Upper lobe of left lung (tissue), 6 donors: Measurements from ENCODE around the gene TIGD1. TPM values are rescaled to one million over a fixed set of nuclear protein-coding genes. Genes with fewer than 3 reads are reported as not detected.
"Not testable (repeated sequence)": the region's sequence is repeated elsewhere in the genome, so short reads cannot be mapped to it uniquely, and the experiment has no call there.

Experiments used
- ATAC-seq, 2 donors: fragments of 200-7000 bp; cut with Tn5 transposase; one replicate each; pipeline ENCODE4 v1.9.1; 2022; ENCODE audit warnings: mild to moderate bottlenecking in 2 of 2, moderate library complexity in 2 of 2; ENCODE audit not compliant: low FRiP score in 2 of 2
- DNase-seq, 2 donors: peaks; one replicate each; pipeline ENCODE4 v3.0.0-alpha.2; 2019 to 2020
- H3K27ac ChIP-seq, 4 donors: fragments of 200-600 bp; sonication (generic); one replicate each; pipeline ENCODE4 v1.5.1; 2016 to 2019
- H3K27me3 ChIP-seq, 4 donors: fragments of 200-600 bp; sonication (generic); one replicate each; pipeline ENCODE4 v1.5.1; 2017 to 2019
- H3K36me3 ChIP-seq, 4 donors: fragments of 200-600 bp; sonication (generic); one replicate each; pipeline ENCODE4 v1.5.1; 2016 to 2019
- H3K4me1 ChIP-seq, 4 donors: fragments of 200-600 bp; sonication (generic); one replicate each; pipeline ENCODE4 v1.5.1; 2018 to 2019
- H3K4me3 ChIP-seq, 4 donors: fragments of 200-600 bp; sonication (generic); one replicate each; pipeline ENCODE4 v1.5.1; 2017 to 2019; ENCODE audit warnings: mild to moderate bottlenecking in 2 of 4, moderate library complexity in 1 of 4
- H3K9me3 ChIP-seq, 4 donors: fragments of 200-600 bp; sonication (generic); one replicate each; pipeline ENCODE4 v1.5.1; 2018 to 2019
- CTCF ChIP-seq, 6 experiments: fragments of 450-650 bp in 4 of 6; fragments of 200-600 bp in 2 of 6; sonication (generic) in 2 of 6; IDR thresholded peaks; one replicate each; pipeline ENCODE4 v1.5.1; 2016 to 2019; ENCODE audit warnings: antibody characterized with exemption in 6 of 6
- EP300 ChIP-seq, 4 donors: sonication (generic); formaldehyde crosslinking; IDR thresholded peaks; one replicate each; pipeline ENCODE4 v1.5.1; 2017; ENCODE audit warnings: antibody characterized with exemption in 4 of 4, control low read depth in 2 of 4
- POLR2A ChIP-seq, 4 donors: fragments of 450-650 bp; IDR thresholded peaks; one replicate each; pipeline ENCODE4 v1.5.1; 2016 to 2017; ENCODE audit warnings: antibody characterized with exemption in 4 of 4, mild to moderate bottlenecking in 2 of 4
- POLR2AphosphoS5 ChIP-seq, 2 donors: sonication (generic); formaldehyde crosslinking; IDR thresholded peaks; one replicate each; pipeline ENCODE4 v1.5.1; 2017; ENCODE audit warnings: antibody characterized with exemption in 2 of 2
- WGBS, 2 donors: methylation state at CpG; one replicate each; pipeline ENCODE4 v1.1.5; 2017 to 2018; 5-methylcytosine and 5-hydroxymethylcytosine counted together
- total RNA-seq, 6 donors: library from RNA; depleted of rRNA in 4 of 6; stranded (reverse); fragments of >200 nt in 4 of 6; gene quantifications; one replicate each; pipeline versions ENCODE4 v1.1.0 to v1.2.1, GENCODE V29; 2016 to 2021
- donor health status: DM: no; HTN: no; CAD: no; lungs with moderate emphysema.
- donor health status: DM: no; HTN: yes; CAD: no; lungs with severe emphysema.

The TIGD1 gene
- total RNA-seq, 6 donors from 2014 or later, result 2.6 to 12.6 (median 4.4) TPM

GRCh38 chr2:232534940-232535651 is 15.3 kb downstream of the TIGD1 start:
- WGBS, 2 donors, result 68 to 69% methylated on average over 4 to 14 of the region's 14 CpGs
- H3K27me3 ChIP-seq, result no peaks in the 10 kb centered on the region
- peaks cover 0 to 7% (median 3%) of the 10 kb centered on the region in 4 donors for H3K9me3 ChIP-seq
- DNase-seq (peak in 1 of 2 donors; percentile 71), ATAC-seq (no peak)
- H3K36me3 ChIP-seq, result no peaks in the 10 kb centered on the region
- no peaks in the 10 kb centered on the region for H3K4me1 ChIP-seq
- H3K4me3 ChIP-seq, result no peak overlapping the region
- no peak for TF ChIP-seq EP300 (IDR thresholded peaks at IDR 0.05)
- no peak for TF ChIP-seq CTCF (IDR thresholded peaks at IDR 0.05)
- TF ChIP-seq POLR2AphosphoS5 (IDR thresholded peaks at IDR 0.05), result no peak
- no peak for TF ChIP-seq POLR2A (IDR thresholded peaks at IDR 0.05)
- H3K27ac ChIP-seq, result no peak overlapping the region

DNA sequence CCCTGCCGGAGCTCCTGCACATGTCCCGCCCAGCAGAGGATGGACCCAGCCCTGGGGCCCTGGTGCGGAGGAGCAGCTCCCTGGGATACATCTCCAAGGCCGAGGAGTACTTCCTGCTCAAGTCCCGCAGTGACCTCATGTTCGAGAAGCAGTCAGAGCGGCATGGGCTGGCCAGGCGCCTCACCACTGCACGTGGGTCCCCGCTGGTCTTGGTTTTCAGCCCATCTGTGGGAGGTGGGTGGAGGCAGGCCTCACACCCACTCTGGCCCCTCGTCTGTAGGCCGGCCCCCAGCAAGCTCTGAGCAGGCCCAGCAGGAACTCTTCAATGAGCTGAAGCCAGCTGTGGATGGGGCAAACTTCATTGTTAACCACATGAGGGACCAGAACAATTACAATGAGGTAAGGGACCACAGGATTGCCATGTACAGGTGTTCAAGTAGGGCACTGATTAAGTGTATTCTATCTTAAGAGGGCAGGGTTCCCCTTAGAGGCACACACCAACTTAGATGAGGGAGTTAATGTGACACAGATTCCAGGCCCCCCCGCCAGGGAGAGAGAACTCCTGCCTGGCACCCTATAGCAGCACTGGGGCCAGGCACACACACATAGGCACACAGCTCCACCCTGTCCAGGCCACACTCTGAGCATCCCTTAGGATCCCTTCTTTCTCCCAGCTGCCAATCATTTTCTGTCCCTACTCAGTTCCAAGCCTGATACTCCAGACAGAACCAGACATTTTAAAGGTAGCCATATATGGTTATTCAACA is 16.2 kb downstream of the TIGD1 start:
- no peaks in the 10 kb centered on the region for H3K36me3 ChIP-seq
- WGBS, 2 donors, result 76 to 100% methylated on average over 1 to 7 of the region's 13 CpGs
- H3K4me1 ChIP-seq, result no peaks in the 10 kb centered on the region
- H3K27ac ChIP-seq, result no peak overlapping the region
- ATAC-seq, result peak in 1 of 2 donors; percentile 15
- H3K27me3 ChIP-seq, result no peaks in the 10 kb centered on the region
- DNase-seq, result peak in 1 of 2 donors; percentile 78
- no peak overlapping the region for H3K4me3 ChIP-seq
- peaks cover 0 to 7% (median 3%) of the 10 kb centered on the region in 4 donors for H3K9me3 ChIP-seq
- TF ChIP-seq CTCF (IDR thresholded peaks at IDR 0.05) (no peak), EP300 (IDR thresholded peaks at IDR 0.05) (no peak), POLR2AphosphoS5 (IDR thresholded peaks at IDR 0.05) (no peak), POLR2A (IDR thresholded peaks at IDR 0.05) (no peak)

DNA sequence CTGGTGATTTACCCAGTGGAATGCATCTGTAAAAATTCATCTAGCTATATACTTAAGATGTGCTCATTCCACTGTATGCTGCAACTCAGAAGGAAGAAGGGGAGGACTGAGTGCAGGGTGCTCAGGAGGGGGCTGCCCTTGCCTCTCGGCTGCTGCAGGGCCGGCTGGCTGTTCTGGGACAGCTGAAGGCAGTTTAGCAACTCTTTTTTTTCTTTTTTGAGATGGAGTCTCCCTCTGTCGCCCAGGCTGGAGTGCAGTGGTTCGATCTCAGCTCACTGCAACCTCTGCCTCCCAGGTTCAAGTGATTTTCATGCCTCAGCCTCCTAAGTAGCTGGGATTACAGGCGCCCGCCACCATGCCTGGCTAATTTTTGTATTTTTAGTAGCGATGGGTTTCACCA is 17.5 kb downstream of the TIGD1 start:
- WGBS, 2 donors, result 78 to 89% methylated on average over 7 of the region's 7 CpGs
- ATAC-seq, H3K4me3 ChIP-seq, H3K36me3 ChIP-seq, DNase-seq, H3K9me3 ChIP-seq, H3K27ac ChIP-seq, H3K27me3 ChIP-seq, H3K4me1 ChIP-seq: not testable (repeated sequence)

DNA sequence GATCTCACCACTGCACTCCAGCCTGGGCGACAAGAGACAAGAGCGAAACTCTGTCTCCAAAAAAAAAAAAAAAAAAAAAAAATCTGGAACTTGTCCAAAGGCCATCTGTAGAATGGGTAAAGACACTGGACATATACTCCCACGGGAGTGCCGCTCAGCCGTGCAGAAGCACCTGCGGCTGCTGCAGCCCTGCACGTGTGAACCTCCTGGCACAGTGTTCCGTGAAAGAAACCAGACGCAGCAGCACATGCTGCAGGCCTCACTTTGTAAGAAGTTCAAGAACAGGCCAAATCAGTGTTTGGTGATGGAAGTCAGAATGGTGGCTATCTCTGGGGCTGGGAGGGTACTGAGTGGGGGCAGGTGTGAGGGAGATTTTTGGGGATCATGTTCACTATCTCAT is 17.9 kb downstream of the TIGD1 start:
- H3K4me3 ChIP-seq, result no peak overlapping the region
- no peak overlapping the region for H3K27ac ChIP-seq
- DNase-seq (no peak), ATAC-seq (no peak)
- no peaks in the 10 kb centered on the region for H3K4me1 ChIP-seq
- H3K9me3 ChIP-seq, result peaks cover 0 to 7% (median 3%) of the 10 kb centered on the region in 4 donors
- no peaks in the 10 kb centered on the region for H3K27me3 ChIP-seq
- H3K36me3 ChIP-seq, result no peaks in the 10 kb centered on the region
- 74 to 79% methylated on average over 8 to 9 of the region's 9 CpGs for WGBS, 2 donors
- TF ChIP-seq POLR2A (IDR thresholded peaks at IDR 0.05), result no peak
- no peak for TF ChIP-seq EP300 (IDR thresholded peaks at IDR 0.05)
- no peak for TF ChIP-seq CTCF (IDR thresholded peaks at IDR 0.05)
- no peak for TF ChIP-seq POLR2AphosphoS5 (IDR thresholded peaks at IDR 0.05)

DNA sequence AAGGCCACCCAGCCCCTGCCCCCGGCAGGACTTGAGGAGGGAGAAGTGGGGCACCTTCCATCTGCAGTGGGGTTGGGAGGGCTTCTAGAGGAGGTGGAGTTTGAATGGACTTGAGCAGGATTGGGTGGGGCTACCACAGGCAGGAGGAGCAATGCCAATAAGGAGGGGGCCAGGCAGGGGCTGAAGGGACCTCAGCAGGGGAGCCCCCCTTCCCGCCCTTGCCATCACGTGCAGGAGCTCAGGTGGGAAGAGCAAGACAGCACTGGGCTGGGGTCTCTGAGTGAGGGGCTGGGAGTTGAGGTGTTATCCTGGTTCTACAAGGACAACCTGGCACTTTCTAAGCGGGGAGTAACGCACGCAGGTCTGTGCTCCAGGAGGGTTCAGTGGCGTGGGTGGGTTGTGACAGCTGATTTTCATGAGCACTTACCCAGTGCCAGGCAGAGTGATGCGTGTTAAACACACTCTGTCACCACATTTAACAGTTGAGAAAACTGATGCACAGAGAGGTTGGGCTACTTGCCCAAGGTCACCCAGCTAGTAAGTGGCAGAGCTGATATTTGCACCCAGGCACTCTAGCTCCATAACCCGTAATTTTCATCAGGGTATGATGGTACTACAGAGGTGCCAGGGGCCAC is 19.6 kb downstream of the TIGD1 start:
- no peak for DNase-seq
- H3K36me3 ChIP-seq, result no peaks in the 10 kb centered on the region
- peaks cover 0 to 2% (median 0%) of the 10 kb centered on the region in 4 donors for H3K4me1 ChIP-seq
- H3K4me3 ChIP-seq, result no peak overlapping the region
- no peak for ATAC-seq
- 64 to 72% methylated on average over 5 to 9 of the region's 9 CpGs for WGBS, 2 donors
- H3K9me3 ChIP-seq, result no peaks in the 10 kb centered on the region
- H3K27ac ChIP-seq, result no peak overlapping the region
- peaks cover 0 to 2% (median under 1%) of the 10 kb centered on the region in 4 donors for H3K27me3 ChIP-seq
- no peak for TF ChIP-seq POLR2A (IDR thresholded peaks at IDR 0.05)
- no peak for TF ChIP-seq CTCF (IDR thresholded peaks at IDR 0.05)
